ENCODE data around the gene SYNJ2.

DNA sequence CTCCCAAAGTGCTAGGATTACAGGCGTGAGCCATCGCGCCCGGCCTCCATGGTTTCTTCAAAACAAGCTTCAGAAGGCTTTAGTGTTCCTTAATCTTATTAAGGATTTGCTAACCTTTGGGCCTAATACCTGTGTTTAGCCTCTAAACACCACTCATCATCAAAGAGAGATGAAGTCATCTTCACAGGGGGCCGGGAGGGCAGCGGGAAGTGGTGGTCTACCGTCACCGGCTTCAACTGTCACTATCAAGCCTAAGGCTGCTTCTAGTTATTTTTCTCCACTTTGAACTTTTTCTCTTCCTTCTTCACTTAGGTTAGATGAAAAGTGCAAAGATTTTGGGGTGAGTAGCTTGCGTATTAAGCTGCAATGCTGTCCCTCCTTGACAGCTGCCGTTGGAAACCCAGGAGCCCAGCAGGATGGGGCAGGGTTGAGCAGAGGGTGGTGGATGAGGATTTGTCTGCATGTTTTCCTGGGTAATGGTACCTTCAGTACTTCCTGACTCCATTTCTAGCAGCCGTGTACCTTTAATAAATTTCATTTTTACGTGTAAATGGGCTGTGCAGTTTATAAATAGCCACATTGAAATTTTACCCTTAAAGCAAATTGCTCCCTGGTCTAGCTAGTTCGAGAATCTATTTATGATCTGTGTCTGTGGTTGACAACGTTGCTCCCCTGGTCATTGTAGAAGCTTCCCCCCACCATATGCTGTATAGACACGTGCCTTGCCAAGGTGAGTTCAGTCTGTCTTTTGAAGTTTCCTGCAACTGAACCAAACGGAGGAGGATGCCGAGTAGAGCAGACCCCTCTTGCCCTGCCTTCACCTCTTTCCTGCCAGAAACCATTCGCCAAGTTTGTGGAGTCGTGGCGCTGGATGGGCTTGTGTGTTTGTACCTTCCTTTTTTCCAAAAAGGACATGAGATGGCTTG, 64.8 kb downstream of the SYNJ2 start:
- TF ChIP-seq POLR2A (IDR thresholded peaks at IDR 0.05) (no peak), CTCF (IDR thresholded peaks at IDR 0.05) (no peak)
